SK-N-SH (cell line): ENCODE measurements around the gene HEPHL1. TPM values are rescaled to one million over a fixed set of nuclear protein-coding genes. Genes with fewer than 3 reads are reported as not detected.

Experiments used
- CTCF ChIA-PET: fragments of 300-600, 350-600 bp; formaldehyde crosslinking; extraction: SDS; loops from one replicate; lab custom pipeline; 2021; lab: Yijun Ruan, JAX
- POLR2A ChIA-PET: fragments of 350-600 bp; sonication (Branson Sonifier 250); formaldehyde crosslinking; extraction: SDS; loops from one replicate; lab custom pipeline; 2020; ENCODE audit warnings: antibody characterized with exemption, inconsistent platforms; lab: Yijun Ruan, JAX
- DNase-seq: peaks from one replicate; pipeline ENCODE4 v3.0.0; 2012
- H2AFZ ChIP-seq: fragments of 200-600 bp; sonication (generic); 2 replicates; pipeline ENCODE4 v1.8.1; 2016; ENCODE audit warnings: antibody characterized with exemption, mild to moderate bottlenecking, low read depth
- H3F3A ChIP-seq: fragments of 200-600 bp; sonication (generic); replicated peaks from 2 replicates; pipeline ENCODE3; 2016; ENCODE audit warnings: antibody characterized with exemption, mild to moderate bottlenecking; ENCODE audit not compliant: insufficient read depth
- H3K27ac ChIP-seq, 2 experiments: fragments of 200-500 bp in 1 of 2; fragments of 200-600 bp in 1 of 2; sonication (Bioruptor generic) in 1 of 2; sonication (generic), shearing (Covaris generic) in 1 of 2; 2 replicates each; pipeline versions ENCODE4 v1.5.1 to v1.6.1; 2014 to 2016; ENCODE audit warnings: low read depth in 2 of 2, inconsistent platforms in 1 of 2, low read length in 1 of 2, mild to moderate bottlenecking in 1 of 2, mixed read lengths in 1 of 2
- H3K27me3 ChIP-seq: fragments of 200-600 bp; sonication (generic), shearing (Covaris generic); 2 replicates; pipeline ENCODE4 v1.6.1; 2016; ENCODE audit warnings: mixed run types; ENCODE audit not compliant: insufficient read depth
- H3K36me3 ChIP-seq, 2 experiments: fragments of 200-500 bp in 1 of 2; fragments of 200-600 bp in 1 of 2; sonication (Bioruptor generic) in 1 of 2; sonication (generic) in 1 of 2; replicated peaks in 1 of 2; 2 replicates each; pipeline versions ENCODE3 to v1.5.1; 2014 to 2016; ENCODE audit warnings: low read length in 1 of 2, mild to moderate bottlenecking in 1 of 2; ENCODE audit not compliant: insufficient read depth in 2 of 2, control insufficient read depth in 1 of 2
- H3K4me1 ChIP-seq, 2 experiments: fragments of 200-500 bp in 1 of 2; fragments of 200-600 bp in 1 of 2; sonication (Bioruptor generic) in 1 of 2; sonication (generic), shearing (Covaris generic) in 1 of 2; 2 replicates each; pipeline versions ENCODE4 v1.5.1 to v1.6.1; 2014 to 2016; ENCODE audit warnings: low read depth in 1 of 2, low read length in 1 of 2, mixed run types in 1 of 2; ENCODE audit not compliant: insufficient read depth in 2 of 2, control insufficient read depth in 1 of 2
- H3K4me2 ChIP-seq: fragments of 200-600 bp; sonication (generic), shearing (Covaris generic); 2 replicates; pipeline ENCODE4 v1.6.1; 2017; ENCODE audit warnings: mixed run types
- H3K4me3 ChIP-seq, 2 experiments: fragments of 200-500 bp in 1 of 2; fragments of 200-600 bp in 1 of 2; sonication (Bioruptor generic) in 1 of 2; sonication (generic), shearing (Covaris generic) in 1 of 2; 2 replicates each; pipeline versions ENCODE4 v1.5.1 to v1.8.1; 2014 to 2016; ENCODE audit warnings: low read depth in 2 of 2, inconsistent platforms in 1 of 2, low read length in 1 of 2, mild to moderate bottlenecking in 1 of 2, mixed read lengths in 1 of 2, moderate library complexity in 1 of 2
- H3K79me2 ChIP-seq: fragments of 200-600 bp; sonication (generic); 2 replicates; pipeline ENCODE4 v1.8.1; 2017; ENCODE audit warnings: mild to moderate bottlenecking; ENCODE audit not compliant: insufficient read depth
- H3K9ac ChIP-seq: fragments of 200-600 bp; sonication (generic); 2 replicates; pipeline ENCODE4 v1.6.1; 2017; ENCODE audit warnings: mixed run types
- H3K9me2 ChIP-seq: fragments of 200-600 bp; sonication (generic); 2 replicates; pipeline ENCODE4 v1.6.1; 2017; ENCODE audit warnings: mixed run types
- H3K9me3 ChIP-seq: fragments of 200-600 bp; sonication (generic); 2 replicates; pipeline ENCODE4 v1.6.1; 2017; ENCODE audit warnings: mixed run types, mild to moderate bottlenecking, moderate library complexity
- H4K20me1 ChIP-seq: fragments of 200-600 bp; sonication (generic); 2 replicates; pipeline ENCODE4 v1.6.1; 2017; ENCODE audit warnings: mild to moderate bottlenecking, mixed run types; ENCODE audit not compliant: insufficient read depth
- CHD2 ChIP-seq: fragments of 150-350 bp; IDR thresholded peaks from 2 replicates; pipeline ENCODE4 v1.6.1; 2018; ENCODE audit warnings: low read length; ENCODE audit not compliant: partially characterized antibody
- FOXM1 ChIP-seq: IDR thresholded peaks from 2 replicates; pipeline ENCODE4 v1.4.0; 2012; ENCODE audit warnings: low read depth, mild to moderate bottlenecking
- JUND ChIP-seq: IDR thresholded peaks from 2 replicates; pipeline ENCODE4 v1.4.0; 2012
- MEF2A ChIP-seq: IDR thresholded peaks from 2 replicates; pipeline ENCODE4 v1.4.0; 2012; ENCODE audit warnings: low read depth, borderline replicate concordance
- NFIC ChIP-seq: IDR thresholded peaks from 2 replicates; pipeline ENCODE4 v1.4.0; 2012; ENCODE audit warnings: borderline replicate concordance
- POLR2AphosphoS5 ChIP-seq: IDR thresholded peaks from 2 replicates; pipeline ENCODE4 v1.6.1; 2012; ENCODE audit warnings: low read depth, low read length
- RAD21 ChIP-seq: IDR thresholded peaks from 2 replicates; pipeline ENCODE4 v1.6.1; 2012; ENCODE audit warnings: mild to moderate bottlenecking, low read length
- RFX5 ChIP-seq: IDR thresholded peaks from 2 replicates; pipeline ENCODE4 v1.6.1; 2012; ENCODE audit warnings: mild to moderate bottlenecking, improper control_type of control experiment, low read length
- TAF1 ChIP-seq: IDR thresholded peaks from 2 replicates; pipeline ENCODE4 v1.6.1; 2012; ENCODE audit warnings: low read depth, mild to moderate bottlenecking, low read length, moderate library complexity, borderline replicate concordance
- TEAD4 ChIP-seq: IDR thresholded peaks from 2 replicates; pipeline ENCODE4 v1.4.0; 2012; ENCODE audit warnings: mild to moderate bottlenecking, borderline replicate concordance; ENCODE audit not compliant: insufficient read depth
- YY1 ChIP-seq: IDR thresholded peaks from 2 replicates; pipeline ENCODE4 v1.4.0; 2012; ENCODE audit warnings: low read depth, mild to moderate bottlenecking
- WGBS: methylation state at CpG from one replicate; pipeline ENCODE4 v1.1.6; 2017; ENCODE audit warnings: low lambda C conversion rate; 5-methylcytosine and 5-hydroxymethylcytosine counted together
- polyA plus RNA-seq, 3 experiments: library from polyadenylated mRNA; depleted of rRNA; stranded (reverse); fragments of >200 nt; gene quantifications; 2 replicates each; pipeline ENCODE4 v1.2.3, GENCODE V29; 2012
- TF ChIP-seq, protein P1 (sequence below): IDR thresholded peaks from 2 replicates; pipeline ENCODE4; 2012
- TF ChIP-seq, protein P2 (sequence below): IDR thresholded peaks from 2 replicates; pipeline ENCODE4 v1.4.0; 2012; ENCODE audit warnings: low read depth, borderline replicate concordance
- TF ChIP-seq, protein P3 (sequence below): IDR thresholded peaks from 2 replicates; pipeline ENCODE4 v1.4.0; 2012; ENCODE audit warnings: low read depth, borderline replicate concordance
- TF ChIP-seq, protein P4 (sequence below): fragments of 150-350 bp; IDR thresholded peaks from 2 replicates; pipeline ENCODE4 v1.6.1; 2017; ENCODE audit warnings: antibody characterized with exemption, low read length, low read depth, borderline replicate concordance
- TF ChIP-seq, protein P5 (sequence below): fragments of 200-600 bp; sonication (generic); IDR thresholded peaks from 2 replicates; pipeline ENCODE4 v1.6.1; 2017; ENCODE audit warnings: antibody characterized with exemption, mild to moderate bottlenecking, moderate library complexity
- TF ChIP-seq, protein P6 (sequence below): IDR thresholded peaks from 2 replicates; pipeline ENCODE4 v1.6.1; 2012; ENCODE audit warnings: mild to moderate bottlenecking, low read depth, low read length, moderate library complexity
- TF ChIP-seq, protein P7 (sequence below): fragments of 150-350 bp; IDR thresholded peaks from 2 replicates; pipeline ENCODE4 v1.6.1; 2016; ENCODE audit warnings: mild to moderate bottlenecking, low read depth, low read length
- TF ChIP-seq, protein P8 (sequence below): IDR thresholded peaks from 2 replicates; pipeline ENCODE4 v1.4.0; 2012; ENCODE audit warnings: low read depth

HEPHL1 gene
- polyA plus RNA-seq, 1 of the 3 experiments (the other 2 are of a cell fraction) = not detected

DNA sequence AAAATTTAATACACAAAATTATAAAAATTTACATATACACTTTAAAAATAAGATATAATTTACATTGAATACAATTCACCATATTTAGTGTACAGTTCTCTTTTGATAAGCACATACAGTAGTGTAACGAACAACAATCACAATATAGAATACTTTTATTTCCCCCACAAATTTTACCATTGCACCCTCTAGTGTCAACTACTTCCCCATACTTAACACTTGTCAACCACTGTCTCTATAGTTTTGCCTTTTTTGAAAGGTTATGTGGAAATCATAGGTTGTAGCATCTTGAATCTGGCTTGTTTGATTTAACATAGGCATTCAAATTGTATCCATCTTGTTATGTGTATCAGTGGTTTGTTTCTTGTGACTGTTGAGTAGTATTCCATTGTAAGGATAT is 86.2 kb downstream of the HEPHL1 start:
- Histone ChIP-seq H3K9ac (no peak overlapping the region), H3K36me3 (no peaks in the 10 kb centered on the region), H3K27ac (no peak overlapping the region), H3K9me2 (no peaks in the 10 kb centered on the region), H3K79me2 (no peaks in the 10 kb centered on the region), H3F3A (no peaks in the 10 kb centered on the region), H2AFZ (no peak overlapping the region), H3K4me1 (no peaks in the 10 kb centered on the region; a peak in 1 of 4 replicates), H3K4me2 (no peak overlapping the region), H3K9me3 (no peaks in the 10 kb centered on the region), H3K4me3 (no peak overlapping the region), H3K27me3 (no peaks in the 10 kb centered on the region), H4K20me1 (no peaks in the 10 kb centered on the region)
- TF ChIP-seq NFIC (no peak), JUND (no peak), RFX5 (no peak), TAF1 (no peak), CHD2 (no peak), YY1 (no peak), RAD21 (no peak), MEF2A (no peak), TEAD4 (no peak), POLR2AphosphoS5 (no peak), FOXM1 (no peak)
- TF ChIP-seq, protein P1, sequence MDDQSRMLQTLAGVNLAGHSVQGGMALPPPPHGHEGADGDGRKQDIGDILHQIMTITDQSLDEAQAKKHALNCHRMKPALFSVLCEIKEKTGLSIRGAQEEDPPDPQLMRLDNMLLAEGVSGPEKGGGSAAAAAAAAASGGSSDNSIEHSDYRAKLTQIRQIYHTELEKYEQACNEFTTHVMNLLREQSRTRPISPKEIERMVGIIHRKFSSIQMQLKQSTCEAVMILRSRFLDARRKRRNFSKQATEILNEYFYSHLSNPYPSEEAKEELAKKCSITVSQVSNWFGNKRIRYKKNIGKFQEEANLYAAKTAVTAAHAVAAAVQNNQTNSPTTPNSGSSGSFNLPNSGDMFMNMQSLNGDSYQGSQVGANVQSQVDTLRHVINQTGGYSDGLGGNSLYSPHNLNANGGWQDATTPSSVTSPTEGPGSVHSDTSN = no peak
- TF ChIP-seq, protein P2, sequence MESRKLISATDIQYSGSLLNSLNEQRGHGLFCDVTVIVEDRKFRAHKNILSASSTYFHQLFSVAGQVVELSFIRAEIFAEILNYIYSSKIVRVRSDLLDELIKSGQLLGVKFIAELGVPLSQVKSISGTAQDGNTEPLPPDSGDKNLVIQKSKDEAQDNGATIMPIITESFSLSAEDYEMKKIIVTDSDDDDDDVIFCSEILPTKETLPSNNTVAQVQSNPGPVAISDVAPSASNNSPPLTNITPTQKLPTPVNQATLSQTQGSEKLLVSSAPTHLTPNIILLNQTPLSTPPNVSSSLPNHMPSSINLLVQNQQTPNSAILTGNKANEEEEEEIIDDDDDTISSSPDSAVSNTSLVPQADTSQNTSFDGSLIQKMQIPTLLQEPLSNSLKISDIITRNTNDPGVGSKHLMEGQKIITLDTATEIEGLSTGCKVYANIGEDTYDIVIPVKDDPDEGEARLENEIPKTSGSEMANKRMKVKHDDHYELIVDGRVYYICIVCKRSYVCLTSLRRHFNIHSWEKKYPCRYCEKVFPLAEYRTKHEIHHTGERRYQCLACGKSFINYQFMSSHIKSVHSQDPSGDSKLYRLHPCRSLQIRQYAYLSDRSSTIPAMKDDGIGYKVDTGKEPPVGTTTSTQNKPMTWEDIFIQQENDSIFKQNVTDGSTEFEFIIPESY = no peak
- TF ChIP-seq, protein P3, sequence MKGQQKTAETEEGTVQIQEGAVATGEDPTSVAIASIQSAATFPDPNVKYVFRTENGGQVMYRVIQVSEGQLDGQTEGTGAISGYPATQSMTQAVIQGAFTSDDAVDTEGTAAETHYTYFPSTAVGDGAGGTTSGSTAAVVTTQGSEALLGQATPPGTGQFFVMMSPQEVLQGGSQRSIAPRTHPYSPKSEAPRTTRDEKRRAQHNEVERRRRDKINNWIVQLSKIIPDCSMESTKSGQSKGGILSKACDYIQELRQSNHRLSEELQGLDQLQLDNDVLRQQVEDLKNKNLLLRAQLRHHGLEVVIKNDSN = no peak
- TF ChIP-seq, protein P4, sequence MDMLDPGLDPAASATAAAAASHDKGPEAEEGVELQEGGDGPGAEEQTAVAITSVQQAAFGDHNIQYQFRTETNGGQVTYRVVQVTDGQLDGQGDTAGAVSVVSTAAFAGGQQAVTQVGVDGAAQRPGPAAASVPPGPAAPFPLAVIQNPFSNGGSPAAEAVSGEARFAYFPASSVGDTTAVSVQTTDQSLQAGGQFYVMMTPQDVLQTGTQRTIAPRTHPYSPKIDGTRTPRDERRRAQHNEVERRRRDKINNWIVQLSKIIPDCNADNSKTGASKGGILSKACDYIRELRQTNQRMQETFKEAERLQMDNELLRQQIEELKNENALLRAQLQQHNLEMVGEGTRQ = no peak
- TF ChIP-seq, protein P5, sequence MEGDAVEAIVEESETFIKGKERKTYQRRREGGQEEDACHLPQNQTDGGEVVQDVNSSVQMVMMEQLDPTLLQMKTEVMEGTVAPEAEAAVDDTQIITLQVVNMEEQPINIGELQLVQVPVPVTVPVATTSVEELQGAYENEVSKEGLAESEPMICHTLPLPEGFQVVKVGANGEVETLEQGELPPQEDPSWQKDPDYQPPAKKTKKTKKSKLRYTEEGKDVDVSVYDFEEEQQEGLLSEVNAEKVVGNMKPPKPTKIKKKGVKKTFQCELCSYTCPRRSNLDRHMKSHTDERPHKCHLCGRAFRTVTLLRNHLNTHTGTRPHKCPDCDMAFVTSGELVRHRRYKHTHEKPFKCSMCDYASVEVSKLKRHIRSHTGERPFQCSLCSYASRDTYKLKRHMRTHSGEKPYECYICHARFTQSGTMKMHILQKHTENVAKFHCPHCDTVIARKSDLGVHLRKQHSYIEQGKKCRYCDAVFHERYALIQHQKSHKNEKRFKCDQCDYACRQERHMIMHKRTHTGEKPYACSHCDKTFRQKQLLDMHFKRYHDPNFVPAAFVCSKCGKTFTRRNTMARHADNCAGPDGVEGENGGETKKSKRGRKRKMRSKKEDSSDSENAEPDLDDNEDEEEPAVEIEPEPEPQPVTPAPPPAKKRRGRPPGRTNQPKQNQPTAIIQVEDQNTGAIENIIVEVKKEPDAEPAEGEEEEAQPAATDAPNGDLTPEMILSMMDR = no peak
- TF ChIP-seq, protein P6, sequence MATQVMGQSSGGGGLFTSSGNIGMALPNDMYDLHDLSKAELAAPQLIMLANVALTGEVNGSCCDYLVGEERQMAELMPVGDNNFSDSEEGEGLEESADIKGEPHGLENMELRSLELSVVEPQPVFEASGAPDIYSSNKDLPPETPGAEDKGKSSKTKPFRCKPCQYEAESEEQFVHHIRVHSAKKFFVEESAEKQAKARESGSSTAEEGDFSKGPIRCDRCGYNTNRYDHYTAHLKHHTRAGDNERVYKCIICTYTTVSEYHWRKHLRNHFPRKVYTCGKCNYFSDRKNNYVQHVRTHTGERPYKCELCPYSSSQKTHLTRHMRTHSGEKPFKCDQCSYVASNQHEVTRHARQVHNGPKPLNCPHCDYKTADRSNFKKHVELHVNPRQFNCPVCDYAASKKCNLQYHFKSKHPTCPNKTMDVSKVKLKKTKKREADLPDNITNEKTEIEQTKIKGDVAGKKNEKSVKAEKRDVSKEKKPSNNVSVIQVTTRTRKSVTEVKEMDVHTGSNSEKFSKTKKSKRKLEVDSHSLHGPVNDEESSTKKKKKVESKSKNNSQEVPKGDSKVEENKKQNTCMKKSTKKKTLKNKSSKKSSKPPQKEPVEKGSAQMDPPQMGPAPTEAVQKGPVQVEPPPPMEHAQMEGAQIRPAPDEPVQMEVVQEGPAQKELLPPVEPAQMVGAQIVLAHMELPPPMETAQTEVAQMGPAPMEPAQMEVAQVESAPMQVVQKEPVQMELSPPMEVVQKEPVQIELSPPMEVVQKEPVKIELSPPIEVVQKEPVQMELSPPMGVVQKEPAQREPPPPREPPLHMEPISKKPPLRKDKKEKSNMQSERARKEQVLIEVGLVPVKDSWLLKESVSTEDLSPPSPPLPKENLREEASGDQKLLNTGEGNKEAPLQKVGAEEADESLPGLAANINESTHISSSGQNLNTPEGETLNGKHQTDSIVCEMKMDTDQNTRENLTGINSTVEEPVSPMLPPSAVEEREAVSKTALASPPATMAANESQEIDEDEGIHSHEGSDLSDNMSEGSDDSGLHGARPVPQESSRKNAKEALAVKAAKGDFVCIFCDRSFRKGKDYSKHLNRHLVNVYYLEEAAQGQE = no peak
- TF ChIP-seq, protein P7, sequence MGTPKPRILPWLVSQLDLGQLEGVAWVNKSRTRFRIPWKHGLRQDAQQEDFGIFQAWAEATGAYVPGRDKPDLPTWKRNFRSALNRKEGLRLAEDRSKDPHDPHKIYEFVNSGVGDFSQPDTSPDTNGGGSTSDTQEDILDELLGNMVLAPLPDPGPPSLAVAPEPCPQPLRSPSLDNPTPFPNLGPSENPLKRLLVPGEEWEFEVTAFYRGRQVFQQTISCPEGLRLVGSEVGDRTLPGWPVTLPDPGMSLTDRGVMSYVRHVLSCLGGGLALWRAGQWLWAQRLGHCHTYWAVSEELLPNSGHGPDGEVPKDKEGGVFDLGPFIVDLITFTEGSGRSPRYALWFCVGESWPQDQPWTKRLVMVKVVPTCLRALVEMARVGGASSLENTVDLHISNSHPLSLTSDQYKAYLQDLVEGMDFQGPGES = no peak
- TF ChIP-seq, protein P8, sequence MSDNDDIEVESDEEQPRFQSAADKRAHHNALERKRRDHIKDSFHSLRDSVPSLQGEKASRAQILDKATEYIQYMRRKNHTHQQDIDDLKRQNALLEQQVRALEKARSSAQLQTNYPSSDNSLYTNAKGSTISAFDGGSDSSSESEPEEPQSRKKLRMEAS = no peak
- ChIA-PET POLR2A (no interaction called here), CTCF (no interaction called here)
- 93% methylated on average over 1 of the region's 1 CpG for whole genome bisulfite sequencing
- no peak for DNase-seq
